Thyroid gland (tissue), 4 donors: Measurements from ENCODE around the gene CHST11.

ENCODE experiments used
- CTCF ChIP-seq, 6 experiments: fragments of 200-600 bp in 3 of 6; fragments of 450-650 bp in 3 of 6; sonication (generic) in 3 of 6; IDR thresholded peaks; one replicate each; pipeline ENCODE4 v1.5.1; 2016 to 2019; ENCODE audit warnings: antibody characterized with exemption in 6 of 6, mild to moderate bottlenecking in 2 of 6, inconsistent platforms in 1 of 6, moderate library complexity in 1 of 6
- POLR2A ChIP-seq, 2 donors: fragments of 450-650 bp; IDR thresholded peaks; one replicate each; pipeline ENCODE4 v1.6.1; 2017; ENCODE audit warnings: antibody characterized with exemption in 2 of 2, mild to moderate bottlenecking in 2 of 2, moderate library complexity in 1 of 2

- TF ChIP-seq CTCF (IDR thresholded peaks at IDR 0.05) (no peak), POLR2A (IDR thresholded peaks at IDR 0.05) (no peak)
Observed at GRCh38 chr12:104568935-104569334, 112.2 kb downstream of the CHST11 start.
